Measurements from ENCODE around the gene LINC00305. TPM values are rescaled to one million over a fixed set of nuclear protein-coding genes. Genes with fewer than 3 reads are reported as not detected.

Gene LINC00305
- total and polyA plus RNA-seq, 2 of the 13 experiments (the other 11 are each of a cell fraction or from before 2014, with no cell fraction given) = not detected

- H3K4me1 ChIP-seq (ENCODE audit: insufficient read depth, low read length) = no peaks in the 10 kb centered on the region
These were observed 117.5 kb downstream of the LINC00305 start for GRCh38 chr18:64031411-64031810.

More at GRCh38 chr18:64031411-64031810, 117.5 kb downstream of the LINC00305 start:
- in situ Hi-C loops (cut with HindIII; ENCODE audit: extremely low pct_ligation_motif_present, low pct_unique_long_range_greater_than_20kb) = no loop called here
- no peak overlapping the region for H3K9ac ChIP-seq (ENCODE audit: insufficient read depth, low read depth, low read length)
- H3K36me3 ChIP-seq (replicated peaks in 1 of 2; ENCODE audit: control insufficient read depth in 1 of 2, insufficient read depth in 2 of 2, low read length in 2 of 2) = no peaks in the 10 kb centered on the region
- no peaks in the 10 kb centered on the region for H3K79me2 ChIP-seq (ENCODE audit: insufficient read depth, low read length)
- peaks cover 0 to 1% of the 10 kb centered on the region in 2 experiments; a peak in 1 of 5 replicates for H3K27me3 ChIP-seq (ENCODE audit: control insufficient read depth in 1 of 2, insufficient read depth in 2 of 2, low read length in 2 of 2)
- no peak overlapping the region for H2AFZ ChIP-seq (ENCODE audit: low read length)
- intact Hi-C loops (cut with micrococcal nuclease; ENCODE audit: unreplicated experiment) = no loop called here
- no peak for FAIRE-seq
- no peaks in the 10 kb centered on the region for H4K20me1 ChIP-seq (ENCODE audit: insufficient read depth, low read length)
- no peak overlapping the region for H3K4me3 ChIP-seq (replicated peaks in 1 of 3; ENCODE audit: insufficient read depth in 1 of 3, low read depth in 2 of 3, low read length in 3 of 3)
- ChIA-PET CTCF (ENCODE audit: low intra/inter-chr PET ratio, low total read pairs) (no interaction called here), POLR2A (no interaction called here)
- no TSS peak for BruUV-seq (replicated peaks)
- no peak for DNase-seq (ENCODE audit: low spot score)
- no peak for ATAC-seq
- TF ChIP-seq RFXAP (CRISPR knock-in tag; IDR thresholded peaks at IDR 0.05; ENCODE audit: borderline replicate concordance) = no peak
- no peak for TF ChIP-seq SRSF1 (optimal IDR thresholded peaks at IDR 0.05; ENCODE audit: low read depth, low read length)
- TF ChIP-seq CCDC6 (CRISPR knock-in tag; IDR thresholded peaks at IDR 0.05) = no peak
- TF ChIP-seq GZF1 (CRISPR knock-in tag; IDR thresholded peaks at IDR 0.05) = no peak
- TF ChIP-seq ZNF260 (CRISPR knock-in tag; IDR thresholded peaks at IDR 0.05; ENCODE audit: borderline replicate concordance, low read depth) = no peak
- TF ChIP-seq NFAT5 (CRISPR knock-in tag; IDR thresholded peaks at IDR 0.05) = no peak
- TF ChIP-seq MXD1 (CRISPR knock-in tag; IDR thresholded peaks at IDR 0.05) = no peak
- no peak for TF ChIP-seq ZNF766 (CRISPR knock-in tag; IDR thresholded peaks at IDR 0.05; ENCODE audit: borderline replicate concordance)
- no peak for TF ChIP-seq ZNF326 (CRISPR knock-in tag; IDR thresholded peaks at IDR 0.05; ENCODE audit: borderline replicate concordance)
- no peak for TF ChIP-seq STAT5B (CRISPR knock-in tag; IDR thresholded peaks at IDR 0.05)
- no peak for TF ChIP-seq ZNF577 (CRISPR knock-in tag; IDR thresholded peaks at IDR 0.05; ENCODE audit: borderline replicate concordance, low read depth)
- no peak for TF ChIP-seq ZNF558 (CRISPR knock-in tag; IDR thresholded peaks at IDR 0.05; ENCODE audit: borderline replicate concordance)
- H3K4me2 ChIP-seq (ENCODE audit: low read depth, low read length) = no peak overlapping the region
- no peak overlapping the region for H3K27ac ChIP-seq (ENCODE audit: extremely low read length, insufficient read depth, low read length)
- WGBS (ENCODE audit: low lambda C conversion rate) = 12% methylated on average over 3 of the region's 3 CpGs
- no peaks in the 10 kb centered on the region for H3K9me3 ChIP-seq (ENCODE audit: low read length)
